HepG2 (cell line): Measurements from ENCODE around the gene NYAP2. TPM values are rescaled to one million over a fixed set of nuclear protein-coding genes. Genes with fewer than 3 reads are reported as not detected.

Experiments
- ATAC-seq: fragments of 200-7000 bp; cut with Tn5 transposase; 3 replicates; pipeline ENCODE4 v1.9.1; 2020; ENCODE audit warnings: mild to moderate bottlenecking, moderate library complexity
- BruUV-seq: library from RNA; stranded (reverse); fragments of 400-500 nt; replicated peaks from 2 replicates; lab custom pipeline; 2021; lab: Mats Ljungman, UMichigan
- CTCF ChIA-PET: fragments of 300-600 bp; formaldehyde crosslinking; extraction: SDS; loops from one replicate; lab custom pipeline; 2021; ENCODE audit warnings: low total read pairs, inconsistent platforms, low intra/inter-chr PET ratio; lab: Yijun Ruan, JAX
- POLR2A ChIA-PET: fragments of 350-600 bp; sonication (Branson Sonifier 250); formaldehyde crosslinking; loops from one replicate; lab custom pipeline; 2020; ENCODE audit warnings: antibody characterized with exemption, inconsistent platforms; lab: Yijun Ruan, JAX
- DNase-seq: peaks from one replicate; pipeline ENCODE4 v3.0.0-alpha.2; 2015; ENCODE audit warnings: low spot score
- FAIRE-seq: peaks from 3 replicates; lab custom pipeline; 2011; peaks lifted over from hg19 to GRCh38; lab: Jason Lieb, UNC
- H2AFZ ChIP-seq: one replicate; pipeline ENCODE4 v1.6.1; 2011; ENCODE audit warnings: low read length, inconsistent platforms
- H3K27ac ChIP-seq: fragments of 300-600 bp; 3 replicates; pipeline ENCODE4 v1.8.0; 2011; ENCODE audit warnings: mixed run types, mild to moderate bottlenecking, mixed read lengths, low read length, inconsistent platforms; ENCODE audit not compliant: insufficient read depth; ENCODE audit errors: extremely low read length
- H3K27me3 ChIP-seq, 2 experiments: fragments of 200-600 bp in 1 of 2; 2 replicates in 1 of 2; 3 replicates in 1 of 2; pipeline versions ENCODE4 v1.6.0 to v1.8.0; 2011; ENCODE audit warnings: low read length in 2 of 2, mild to moderate bottlenecking in 2 of 2, moderate library complexity in 2 of 2, inconsistent platforms in 1 of 2; ENCODE audit not compliant: insufficient read depth in 2 of 2, control insufficient read depth in 1 of 2
- H3K36me3 ChIP-seq, 2 experiments: fragments of 200-600 bp in 1 of 2; replicated peaks in 1 of 2; 2 replicates in 1 of 2; 3 replicates in 1 of 2; pipeline versions ENCODE4 v1.5.1 to v1.8.0; 2011; ENCODE audit warnings: low read length in 2 of 2, inconsistent platforms in 1 of 2; ENCODE audit not compliant: insufficient read depth in 2 of 2, control insufficient read depth in 1 of 2
- H3K4me1 ChIP-seq: 2 replicates; pipeline ENCODE4 v1.5.1; 2012; ENCODE audit warnings: low read length, inconsistent platforms; ENCODE audit not compliant: insufficient read depth
- H3K4me2 ChIP-seq: 2 replicates; pipeline ENCODE4 v1.6.0; 2011; ENCODE audit warnings: low read depth, low read length, inconsistent platforms
- H3K4me3 ChIP-seq, 3 experiments: fragments of 200-600 bp in 1 of 3; sonication (generic), shearing (Covaris generic) in 1 of 3; replicated peaks in 1 of 3; 2 replicates each; pipeline ENCODE4 v1.5.1; 2011 to 2016; ENCODE audit warnings: low read length in 3 of 3, inconsistent platforms in 2 of 3, low read depth in 2 of 3, mild to moderate bottlenecking in 2 of 3, control low read depth in 1 of 3, mixed read lengths in 1 of 3; ENCODE audit not compliant: insufficient read depth in 1 of 3
- H3K79me2 ChIP-seq: one replicate; pipeline ENCODE4 v1.6.1; 2011; ENCODE audit warnings: low read length, inconsistent platforms; ENCODE audit not compliant: insufficient read depth
- H3K9ac ChIP-seq: 2 replicates; pipeline ENCODE4 v1.6.0; 2011; ENCODE audit warnings: mild to moderate bottlenecking, low read depth, low read length, inconsistent platforms; ENCODE audit not compliant: insufficient read depth
- H3K9me3 ChIP-seq: 2 replicates; pipeline ENCODE4 v1.5.1; 2012; ENCODE audit warnings: mild to moderate bottlenecking, low read length
- H4K20me1 ChIP-seq: 2 replicates; pipeline ENCODE4 v1.6.0; 2011; ENCODE audit warnings: inconsistent platforms, mild to moderate bottlenecking, low read length, moderate library complexity; ENCODE audit not compliant: insufficient read depth
- BATF2 ChIP-seq: sonication (generic); formaldehyde crosslinking; IDR thresholded peaks from 2 replicates; pipeline ENCODE4 v1.8.0; 2022; ENCODE audit warnings: mild to moderate bottlenecking, missing genetic modification reagents, moderate library complexity
- CEBPZ ChIP-seq: IDR thresholded peaks from 2 replicates; pipeline ENCODE4 v1.6.1; 2012; ENCODE audit warnings: low read length, improper control_type of control experiment
- HMGA1 ChIP-seq: sonication (generic); formaldehyde crosslinking; conservative IDR thresholded peaks from 2 replicates; pipeline ENCODE4 v1.4.0; 2020; ENCODE audit warnings: missing genetic modification reagents
- HOXA3 ChIP-seq: sonication (generic); formaldehyde crosslinking; IDR thresholded peaks from 2 replicates; pipeline ENCODE4 v1.5.0; 2020; ENCODE audit warnings: missing genetic modification reagents
- KLF6 ChIP-seq: IDR thresholded peaks from 2 replicates; pipeline ENCODE4 v1.8.0; 2016; ENCODE audit warnings: missing biosample characterization, missing genetic modification reagents
- MTF1 ChIP-seq: sonication (generic); formaldehyde crosslinking; IDR thresholded peaks from 2 replicates; pipeline ENCODE4 v1.5.0; 2020; ENCODE audit warnings: missing genetic modification reagents
- PAX8 ChIP-seq: sonication (generic); formaldehyde crosslinking; IDR thresholded peaks from 2 replicates; pipeline ENCODE4 v1.8.0; 2022; ENCODE audit warnings: mild to moderate bottlenecking, missing genetic modification reagents, borderline replicate concordance
- RFX3 ChIP-seq: IDR thresholded peaks from 2 replicates; pipeline ENCODE4 v1.6.1; 2016; ENCODE audit warnings: missing biosample characterization, missing genetic modification reagents
- TBL1XR1 ChIP-seq: fragments of 150-350 bp; IDR thresholded peaks from 2 replicates; pipeline ENCODE4 v1.6.1; 2014; ENCODE audit warnings: borderline replicate concordance, low read length; ENCODE audit not compliant: partially characterized antibody
- TEAD3 ChIP-seq: optimal IDR thresholded peaks from 2 replicates; pipeline ENCODE3; 2016; ENCODE audit warnings: borderline replicate concordance
- TFDP2 ChIP-seq: sonication (generic); formaldehyde crosslinking; IDR thresholded peaks from 2 replicates; pipeline ENCODE4 v1.4.0; 2020; ENCODE audit warnings: missing genetic modification reagents
- TOPORS ChIP-seq: sonication (generic); formaldehyde crosslinking; IDR thresholded peaks from 2 replicates; pipeline ENCODE4 v1.8.0; 2023; ENCODE audit warnings: mild to moderate bottlenecking, missing genetic modification reagents
- ZBTB42 ChIP-seq: sonication (generic); formaldehyde crosslinking; IDR thresholded peaks from 2 replicates; pipeline ENCODE4 v1.5.0; 2020; ENCODE audit warnings: mild to moderate bottlenecking, missing genetic modification reagents
- ZBTB7B ChIP-seq: sonication (generic); formaldehyde crosslinking; IDR thresholded peaks from 2 replicates; pipeline ENCODE4 v1.4.0; 2020; ENCODE audit warnings: missing genetic modification reagents
- ZNF274 ChIP-seq: sonication (generic); formaldehyde crosslinking; IDR thresholded peaks from 2 replicates; pipeline ENCODE4 v1.5.1; 2020; ENCODE audit warnings: mild to moderate bottlenecking, missing genetic modification reagents
- ZNF788 ChIP-seq: sonication (generic); formaldehyde crosslinking; IDR thresholded peaks from 2 replicates; pipeline ENCODE4 v1.5.0; 2020; ENCODE audit warnings: mild to moderate bottlenecking, missing genetic modification reagents, borderline replicate concordance
- ZSCAN9 ChIP-seq: IDR thresholded peaks from 2 replicates; pipeline ENCODE4 v1.6.1; 2016; ENCODE audit warnings: borderline replicate concordance
- WGBS: methylation state at CpG from one replicate; pipeline ENCODE4 v1.1.6; 2017; ENCODE audit warnings: low lambda C conversion rate; 5-methylcytosine and 5-hydroxymethylcytosine counted together
- in situ Hi-C: cut with HindIII; loops from 2 replicates; pipeline ENCODE4 v1.10.0; 2017; ENCODE audit warnings: low pct_unique_long_range_greater_than_20kb; ENCODE audit not compliant: extremely low pct_ligation_motif_present
- intact Hi-C: fragments of 100-400 bp; cut with micrococcal nuclease; formaldehyde crosslinking; loops from one replicate; pipeline ENCODE4 v1.10.0; 2022; ENCODE audit not compliant: unreplicated experiment
- polyA plus RNA-seq, 8 experiments: library from polyadenylated mRNA; depleted of rRNA in 3 of 8; stranded (reverse) in 7 of 8; unstranded in 1 of 8; fragments of >200 nt; fragmentation: Illumina TruSeq in 4 of 8; extraction: Trizol in 4 of 8; gene quantifications; 2 replicates each; pipeline versions ENCODE4 v1.2.1 to v1.2.3, GENCODE V29; 2011 to 2016; ENCODE audit warnings: low read depth in 4 of 8, missing spikeins in 1 of 8, mixed read lengths in 1 of 8; ENCODE audit not compliant: insufficient read depth in 1 of 8
- total RNA-seq, 5 experiments: library from RNA; depleted of rRNA; stranded (reverse); fragments of >200 nt; fragmentation: Illumina TruSeq; extraction: Trizol; gene quantifications; 2 replicates each; pipeline ENCODE4 v1.2.3, GENCODE V29; 2016; ENCODE audit warnings: low read depth in 1 of 5

The NYAP2 gene
- total and polyA plus RNA-seq, 2 of the 13 experiments (the other 11 are each of a cell fraction or from before 2014, with no cell fraction given): not detected

GRCh38 chr2:225468131-225468530, 68.6 kb downstream of the NYAP2 start:
- DNase-seq: no peak
- ChIA-PET POLR2A (no interaction called here), CTCF (no interaction called here)
- no peak for TF ChIP-seq CEBPZ
- TF ChIP-seq ZBTB42: no peak
- no peak for TF ChIP-seq TBL1XR1
- TF ChIP-seq TOPORS (CRISPR knock-in tag): no peak
- TF ChIP-seq KLF6: no peak
- no peak for ATAC-seq
- Histone ChIP-seq H3K4me2 (no peak overlapping the region), H3K9me3 (no peaks in the 10 kb centered on the region), H3K27ac (no peak overlapping the region), H3K79me2 (no peaks in the 10 kb centered on the region), H3K4me1 (no peaks in the 10 kb centered on the region), H2AFZ (no peak overlapping the region), H3K27me3 (no peaks in the 10 kb centered on the region; a peak in 1 of 5 replicates), H3K9ac (no peak overlapping the region), H3K4me3 (no peak overlapping the region), H4K20me1 (no peaks in the 10 kb centered on the region), H3K36me3 (no peaks in the 10 kb centered on the region)
- in situ Hi-C loops (no loop called here), intact Hi-C loops (no loop called here)
- no peak for FAIRE-seq
- no TSS peak for BruUV-seq
- WGBS: 1% methylated on average over 2 of the region's 2 CpGs

- H3K9me3 ChIP-seq: no peaks in the 10 kb centered on the region
- no peak for DNase-seq
- no peaks in the 10 kb centered on the region for H3K4me1 ChIP-seq
- 3% methylated on average over 3 of the region's 3 CpGs for WGBS
- no peaks in the 10 kb centered on the region for H4K20me1 ChIP-seq
- H3K9ac ChIP-seq: no peak overlapping the region
- no peak for ATAC-seq
- POLR2A ChIA-PET: no interaction called here
- FAIRE-seq: no peak
- CTCF ChIA-PET: no interaction called here
- BruUV-seq: no TSS peak
- H2AFZ ChIP-seq: no peak overlapping the region
- 0 out of 5 replicates have a peak, but pooled peaks cover 0 to 3% of the 10 kb centered on the region in 2 experiments for H3K27me3 ChIP-seq
- H3K4me2 ChIP-seq: no peak overlapping the region
- H3K27ac ChIP-seq: no peak overlapping the region
- H3K79me2 ChIP-seq: no peaks in the 10 kb centered on the region
- in situ Hi-C loops: no loop called here
- no peak overlapping the region for H3K4me3 ChIP-seq
- intact Hi-C loops: no loop called here
- no peaks in the 10 kb centered on the region for H3K36me3 ChIP-seq
- TF ChIP-seq RFX3 (CRISPR knock-in tag) (no peak), ZBTB7B (CRISPR knock-in tag) (no peak), HOXA3 (CRISPR knock-in tag) (no peak), TFDP2 (CRISPR knock-in tag) (no peak), TEAD3 (CRISPR knock-in tag) (no peak), ZNF274 (CRISPR knock-in tag) (no peak), ZNF788 (no peak), HMGA1 (CRISPR knock-in tag) (no peak), MTF1 (CRISPR knock-in tag) (no peak), ZSCAN9 (CRISPR knock-in tag) (no peak), BATF2 (CRISPR knock-in tag) (no peak), PAX8 (no peak)
Observed at GRCh38 chr2:225471039-225471438, 71.5 kb downstream of the NYAP2 start.
